ENCODE data around the gene INTS15.
"Not testable (repeated sequence)": the region's sequence is repeated elsewhere in the genome, so short reads cannot be mapped to it uniquely, and the experiment has no call there.

INTS15 gene

GRCh38 chr7:6589829-6590644, at the start of gene INTS15:
INTS15 (plus strand) TSS chr7:6590021; CDS start chr7:6590284, 263 bp downstream.
- DNase-seq (ENCODE audit: low spot score): peak; percentile 89

- DNase-seq (ENCODE audit: low spot score): no peak
Measured at GRCh38 chr7:6542368-6542767, 47.5 kb upstream of the INTS15 start.

GRCh38 chr7:6545398-6546126, 44.3 kb upstream of the INTS15 start:
- no peak for DNase-seq (ENCODE audit: low spot score)

- no peak for DNase-seq (ENCODE audit: low spot score)
Measured at GRCh38 chr7:6546498-6547251, 43.1 kb upstream of the INTS15 start.

GRCh38 chr7:6547400-6547799, 42.4 kb upstream of the INTS15 start:
- no peak for DNase-seq (ENCODE audit: low spot score)

- DNase-seq (ENCODE audit: low spot score): no peak
Measured at GRCh38 chr7:6551016-6551511, 38.8 kb upstream of the INTS15 start, which contains the start of gene GRID2IP. GRID2IP (minus strand) TSS chr7:6551461; CDS start chr7:6551436, 25 bp downstream.

- DNase-seq (ENCODE audit: low spot score): no peak
Measured at GRCh38 chr7:6553448-6554044, 36.3 kb upstream of the INTS15 start.

GRCh38 chr7:6554848-6555247, 35.0 kb upstream of the INTS15 start:
- DNase-seq (ENCODE audit: low spot score): no peak

GRCh38 chr7:6556196-6556595, 33.6 kb upstream of the INTS15 start:
- DNase-seq (ENCODE audit: low spot score): no peak

- no peak for DNase-seq (ENCODE audit: low spot score)
Measured at GRCh38 chr7:6558837-6559236, 31.0 kb upstream of the INTS15 start.

- no peak for DNase-seq (ENCODE audit: low spot score)
Measured at GRCh38 chr7:6559896-6560295, 29.9 kb upstream of the INTS15 start.

- no peak for DNase-seq (ENCODE audit: low spot score)
Measured at GRCh38 chr7:6562106-6562505, 27.7 kb upstream of the INTS15 start.

- DNase-seq (ENCODE audit: low spot score): no peak
Measured at GRCh38 chr7:6563936-6564770, 25.7 kb upstream of the INTS15 start.

GRCh38 chr7:6565655-6566054, 24.2 kb upstream of the INTS15 start:
- DNase-seq (ENCODE audit: low spot score): no peak

- no peak for DNase-seq (ENCODE audit: low spot score)
Measured at GRCh38 chr7:6567886-6568285, 21.9 kb upstream of the INTS15 start.

GRCh38 chr7:6571160-6571779, 18.6 kb upstream of the INTS15 start:
- DNase-seq (ENCODE audit: low spot score): no peak

- DNase-seq (ENCODE audit: low spot score): no peak
Measured at GRCh38 chr7:6575281-6576023, 14.4 kb upstream of the INTS15 start.

- DNase-seq (ENCODE audit: low spot score): no peak
Measured at GRCh38 chr7:6576024-6576866, 13.6 kb upstream of the INTS15 start.

GRCh38 chr7:6576867-6577368, 12.9 kb upstream of the INTS15 start:
- not testable (repeated sequence) for DNase-seq (ENCODE audit: low spot score)
